Colonic mucosa (tissue), 4 donors: Measurements from ENCODE around the gene KLF3. TPM values are rescaled to one million over a fixed set of nuclear protein-coding genes. Genes with fewer than 3 reads are reported as not detected.

Experiments
- DNase-seq: peaks from one replicate; pipeline ENCODE4 v3.0.0-alpha.2; 2020
- H3K27ac ChIP-seq: fragments of 200-600 bp; one replicate; pipeline ENCODE4 v1.8.0; 2021
- H3K27me3 ChIP-seq: fragments of 200-600 bp; one replicate; pipeline ENCODE4 v1.8.0; 2021
- H3K36me3 ChIP-seq: fragments of 200-600 bp; one replicate; pipeline ENCODE4 v1.8.0; 2021
- H3K4me1 ChIP-seq: fragments of 200-600 bp; one replicate; pipeline ENCODE4 v1.8.0; 2021; ENCODE audit warnings: mild to moderate bottlenecking
- H3K4me3 ChIP-seq: fragments of 200-600 bp; one replicate; pipeline ENCODE4 v1.8.0; 2021
- H3K9ac ChIP-seq, 2 donors: one replicate each; pipeline ENCODE4 v1.7.0; 2013; ENCODE audit warnings: control low read depth in 2 of 2, low read depth in 2 of 2, low read length in 2 of 2
- H3K9me3 ChIP-seq: fragments of 200-600 bp; one replicate; pipeline ENCODE4 v1.8.0; 2021
- intact Hi-C: fragments of 100-400 bp; cut with DNase I; formaldehyde crosslinking; loops from one replicate; pipeline ENCODE4 v1.14.1; 2022
- total RNA-seq, 2 donors: library from RNA; stranded (reverse); fragmentation: NEBNext Ultra II Directional in 1 of 2; extraction: Animal tissue kit (Norgen Biotek cat#: 25700) in 1 of 2; gene quantifications; one replicate each; pipeline ENCODE4 v1.2.1, GENCODE V29; 2021
- TF ChIP-seq, protein P1 (sequence below): fragments of 200-600 bp; IDR thresholded peaks from one replicate; pipeline ENCODE4 v1.8.0; 2022; ENCODE audit warnings: antibody characterized with exemption, mild to moderate bottlenecking
- donor health status: healthy.
- donor health status: DM: no; HTN: no; CAD: no.
- donor health status: DM: no; HTN: no; CAD: no.

The KLF3 gene
- total RNA-seq, 2 donors from 2014 or later = 87.1 to 116 TPM

DNA sequence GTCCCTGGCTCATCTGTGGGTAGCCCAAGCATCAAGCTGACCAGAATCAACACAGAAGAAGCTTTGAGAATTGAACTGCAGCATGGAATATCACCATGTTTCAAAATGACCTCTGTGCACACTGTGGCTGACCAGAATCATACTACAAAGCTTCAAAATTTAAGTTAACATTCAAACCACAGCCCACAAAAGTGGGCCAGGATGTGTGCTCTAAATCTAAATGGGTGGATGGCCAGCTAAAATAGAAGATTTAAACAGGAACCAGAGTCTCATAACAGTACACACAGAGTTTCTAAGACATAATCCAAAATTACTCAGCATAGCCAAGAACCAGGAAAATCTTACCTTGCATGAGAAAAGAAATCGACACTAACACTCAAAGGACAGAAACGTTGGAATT, 46.1 kb downstream of the KLF3 start:
- intact Hi-C loops = no loop called here
- no peak for DNase-seq
- TF ChIP-seq, protein P1, sequence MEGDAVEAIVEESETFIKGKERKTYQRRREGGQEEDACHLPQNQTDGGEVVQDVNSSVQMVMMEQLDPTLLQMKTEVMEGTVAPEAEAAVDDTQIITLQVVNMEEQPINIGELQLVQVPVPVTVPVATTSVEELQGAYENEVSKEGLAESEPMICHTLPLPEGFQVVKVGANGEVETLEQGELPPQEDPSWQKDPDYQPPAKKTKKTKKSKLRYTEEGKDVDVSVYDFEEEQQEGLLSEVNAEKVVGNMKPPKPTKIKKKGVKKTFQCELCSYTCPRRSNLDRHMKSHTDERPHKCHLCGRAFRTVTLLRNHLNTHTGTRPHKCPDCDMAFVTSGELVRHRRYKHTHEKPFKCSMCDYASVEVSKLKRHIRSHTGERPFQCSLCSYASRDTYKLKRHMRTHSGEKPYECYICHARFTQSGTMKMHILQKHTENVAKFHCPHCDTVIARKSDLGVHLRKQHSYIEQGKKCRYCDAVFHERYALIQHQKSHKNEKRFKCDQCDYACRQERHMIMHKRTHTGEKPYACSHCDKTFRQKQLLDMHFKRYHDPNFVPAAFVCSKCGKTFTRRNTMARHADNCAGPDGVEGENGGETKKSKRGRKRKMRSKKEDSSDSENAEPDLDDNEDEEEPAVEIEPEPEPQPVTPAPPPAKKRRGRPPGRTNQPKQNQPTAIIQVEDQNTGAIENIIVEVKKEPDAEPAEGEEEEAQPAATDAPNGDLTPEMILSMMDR = no peak

DNA sequence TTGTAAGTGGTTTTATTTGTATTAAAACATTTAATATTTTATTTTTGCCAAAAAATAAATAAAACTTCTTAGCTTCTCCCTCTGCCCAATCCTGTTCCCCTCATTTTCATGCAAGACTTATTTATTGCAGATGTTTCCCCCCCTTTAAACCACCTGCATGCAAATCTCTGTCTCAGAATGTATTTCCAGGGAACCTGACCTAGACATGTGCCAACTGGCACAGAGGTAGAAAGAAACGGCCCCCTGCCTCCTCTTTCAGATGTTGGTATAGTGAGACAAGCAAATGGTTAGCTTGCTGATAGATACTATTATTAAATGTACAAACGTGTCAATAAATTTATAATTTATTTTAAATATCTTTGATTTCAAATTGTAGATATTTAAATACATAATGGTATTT, 47.1 kb downstream of the KLF3 start:
- Histone ChIP-seq H3K4me1 (no peaks in the 10 kb centered on the region), H3K9me3 (no peaks in the 10 kb centered on the region), H3K9ac (no peak overlapping the region), H3K27ac (no peak overlapping the region), H3K36me3 (no peaks in the 10 kb centered on the region), H3K4me3 (no peak overlapping the region), H3K27me3 (no peaks in the 10 kb centered on the region)
- DNase-seq = no peak
- TF ChIP-seq, protein P1 = no peak
- intact Hi-C loops = no loop called here

More for the DNA sequence above, 46.1 kb downstream of the KLF3 start:
- H3K27ac ChIP-seq = no peak overlapping the region
- H3K9me3 ChIP-seq = no peaks in the 10 kb centered on the region
- no peak overlapping the region for H3K4me3 ChIP-seq
- H3K36me3 ChIP-seq = no peaks in the 10 kb centered on the region
- no peaks in the 10 kb centered on the region for H3K27me3 ChIP-seq
- no peaks in the 10 kb centered on the region for H3K4me1 ChIP-seq
- H3K9ac ChIP-seq = no peak overlapping the region

DNA sequence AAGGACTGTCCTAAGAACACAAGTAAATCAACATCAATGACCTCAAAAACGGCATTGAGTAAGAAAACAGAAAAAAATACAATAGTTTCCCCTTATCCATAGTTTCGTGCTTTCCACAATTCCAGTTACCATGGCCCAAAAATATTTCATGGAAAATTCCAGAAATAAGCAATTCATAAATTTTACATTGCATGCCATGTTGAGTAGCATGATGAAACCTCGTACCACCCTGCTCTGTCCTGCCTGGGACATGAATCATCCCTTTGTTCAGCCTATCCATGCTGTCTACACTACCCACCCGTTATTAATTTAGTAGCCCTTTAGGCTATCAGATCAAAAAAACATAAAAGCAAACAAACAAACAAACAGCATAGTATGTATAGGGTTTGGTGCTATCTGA, 51.1 kb downstream of the KLF3 start:
- Histone ChIP-seq H3K4me3 (no peak overlapping the region), H3K27ac (no peak overlapping the region), H3K27me3 (no peaks in the 10 kb centered on the region), H3K9me3 (no peaks in the 10 kb centered on the region), H3K9ac (no peak overlapping the region), H3K4me1 (no peaks in the 10 kb centered on the region), H3K36me3 (no peaks in the 10 kb centered on the region)
- TF ChIP-seq, protein P1 = no peak
- DNase-seq = no peak
- intact Hi-C loops = no loop called here

DNA sequence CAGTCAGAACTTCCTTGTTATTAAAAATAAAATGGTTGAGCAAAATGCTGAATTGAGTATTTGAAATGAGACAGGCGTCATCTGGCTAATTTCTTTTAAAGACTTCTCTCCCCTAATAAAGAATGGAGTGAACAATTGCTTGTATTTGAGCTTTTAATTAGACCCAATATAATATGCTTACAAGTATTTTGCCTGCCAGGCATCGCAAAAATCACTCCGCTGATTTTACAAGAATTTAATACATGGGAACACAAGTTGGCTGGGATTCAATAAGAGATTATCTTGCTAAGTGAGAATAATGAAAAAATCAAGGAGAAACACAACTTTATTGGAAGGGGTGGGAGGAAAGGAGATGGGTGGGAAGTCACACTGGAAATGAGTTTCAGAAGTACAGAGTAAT, 52.3 kb downstream of the KLF3 start:
- H3K4me1 ChIP-seq = no peaks in the 10 kb centered on the region
- no peak overlapping the region for H3K4me3 ChIP-seq
- H3K36me3 ChIP-seq = no peaks in the 10 kb centered on the region
- DNase-seq = no peak
- no peak overlapping the region for H3K27ac ChIP-seq
- TF ChIP-seq, protein P1 = no peak
- no peaks in the 10 kb centered on the region for H3K9me3 ChIP-seq
- H3K9ac ChIP-seq = no peak overlapping the region
- no peaks in the 10 kb centered on the region for H3K27me3 ChIP-seq
- intact Hi-C loops = no loop called here

DNA sequence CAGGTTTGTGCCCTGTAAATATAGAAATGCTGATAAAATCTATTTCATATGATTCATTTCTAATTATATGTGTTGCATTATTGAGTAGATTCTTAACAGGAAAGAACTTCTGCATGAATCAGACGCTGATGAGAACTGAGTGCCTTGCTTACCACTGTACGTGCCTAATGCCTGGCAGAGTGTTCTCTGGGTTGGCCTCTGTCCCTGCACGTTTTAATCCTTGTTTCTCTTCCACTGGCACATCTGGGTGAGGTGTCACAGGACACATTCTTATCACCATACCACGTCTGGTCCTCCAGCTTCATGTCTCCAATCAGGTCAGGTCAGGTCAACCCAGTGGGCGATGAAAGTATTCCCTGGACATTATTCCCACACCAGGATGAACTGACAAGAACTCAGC, 53.6 kb downstream of the KLF3 start:
- intact Hi-C loops = no loop called here
- no peaks in the 10 kb centered on the region for H3K27me3 ChIP-seq
- H3K27ac ChIP-seq = no peak overlapping the region
- H3K36me3 ChIP-seq = no peaks in the 10 kb centered on the region
- H3K9ac ChIP-seq = no peak overlapping the region
- H3K9me3 ChIP-seq = no peaks in the 10 kb centered on the region
- no peak for DNase-seq
- H3K4me1 ChIP-seq = no peaks in the 10 kb centered on the region
- no peak overlapping the region for H3K4me3 ChIP-seq
- TF ChIP-seq, protein P1 = no peak

DNA sequence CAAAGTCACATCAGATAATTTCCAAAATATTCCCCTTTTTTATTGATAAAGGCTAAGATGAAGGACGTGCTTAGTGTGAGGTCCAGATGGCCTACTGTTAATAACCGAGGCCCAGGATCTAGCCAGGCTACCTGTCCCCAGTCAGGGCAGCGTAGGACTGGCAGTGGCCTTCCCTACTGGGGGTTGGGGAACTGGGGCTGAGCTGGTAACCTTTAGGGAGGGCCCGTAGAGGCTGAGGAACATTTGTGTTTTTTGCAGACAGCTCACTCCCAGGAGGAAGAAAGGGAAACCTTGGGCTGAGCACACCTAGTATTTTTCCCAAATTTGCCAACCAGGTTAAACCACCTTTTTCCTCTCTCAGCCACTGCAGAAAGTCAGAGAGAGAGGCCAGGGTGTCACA, 59.1 kb downstream of the KLF3 start:
- H3K4me3 ChIP-seq = no peak overlapping the region
- no peaks in the 10 kb centered on the region for H3K4me1 ChIP-seq
- no peaks in the 10 kb centered on the region for H3K9me3 ChIP-seq
- TF ChIP-seq, protein P1 = no peak
- no peak overlapping the region for H3K9ac ChIP-seq
- no peaks in the 10 kb centered on the region for H3K36me3 ChIP-seq
- no peak for DNase-seq
- no peak overlapping the region for H3K27ac ChIP-seq
- intact Hi-C loops = no loop called here
- H3K27me3 ChIP-seq = no peaks in the 10 kb centered on the region
